Epithelial cell of proximal tubule (primary cell): ENCODE measurements around the gene SIM1. TPM values are rescaled to one million over a fixed set of nuclear protein-coding genes. Genes with fewer than 3 reads are reported as not detected.

Source experiments
- DNase-seq: peaks from one replicate; pipeline ENCODE4 v3.0.0-alpha.2; 2011; ENCODE audit warnings: low read depth
- H3K4me3 ChIP-seq: 2 replicates; pipeline ENCODE4 v1.5.1; 2011; ENCODE audit warnings: low read depth, mild to moderate bottlenecking, low read length
- total RNA-seq: library from RNA; depleted of rRNA; stranded (reverse); fragments of >200 nt; gene quantifications from 2 replicates; pipeline ENCODE4 v1.2.3, GENCODE V29; 2015
- TF ChIP-seq, protein P1 (sequence below): conservative IDR thresholded peaks from 2 replicates; pipeline ENCODE4 v1.5.1; 2012; ENCODE audit warnings: low read depth, mild to moderate bottlenecking, low read length

SIM1 gene
- total RNA-seq, 1 donor from 2014 or later = 9.5 TPM

DNA sequence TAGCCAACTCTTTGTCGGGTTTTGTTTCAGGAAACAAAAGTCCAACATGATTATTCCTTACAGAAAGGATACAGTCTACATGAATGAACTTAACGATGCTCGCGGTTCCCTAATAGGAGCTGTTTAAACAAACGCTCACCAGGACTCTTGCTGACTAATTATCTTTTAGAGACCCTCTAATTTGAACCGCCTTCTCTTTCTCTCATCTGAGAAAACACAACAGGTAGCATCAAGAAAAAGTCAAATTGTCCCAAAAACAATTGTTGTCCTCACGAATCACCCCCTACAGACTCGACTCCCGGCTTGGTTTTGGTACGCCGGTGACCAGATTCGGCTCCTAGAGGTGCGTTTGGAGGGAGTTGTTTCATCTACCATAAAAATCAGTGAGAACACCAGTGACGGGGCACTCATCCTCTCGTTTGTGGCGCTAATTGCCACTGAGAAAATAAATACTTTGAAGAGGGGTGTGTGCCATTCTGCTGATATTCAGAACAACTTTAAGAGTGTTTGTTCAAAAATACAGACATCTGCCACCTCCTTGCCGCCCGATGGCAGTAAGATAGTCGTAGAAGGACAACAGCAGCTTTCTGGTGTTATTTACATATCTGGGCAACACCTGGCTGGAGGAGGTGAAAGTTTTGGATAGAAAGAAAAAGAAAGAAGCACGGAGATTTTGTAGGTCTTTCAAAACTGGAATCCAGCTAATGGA lies 1.1 kb upstream of the SIM1 start:
- peak overlapping the region; percentile 69 for H3K4me3 ChIP-seq
- TF ChIP-seq, protein P1, sequence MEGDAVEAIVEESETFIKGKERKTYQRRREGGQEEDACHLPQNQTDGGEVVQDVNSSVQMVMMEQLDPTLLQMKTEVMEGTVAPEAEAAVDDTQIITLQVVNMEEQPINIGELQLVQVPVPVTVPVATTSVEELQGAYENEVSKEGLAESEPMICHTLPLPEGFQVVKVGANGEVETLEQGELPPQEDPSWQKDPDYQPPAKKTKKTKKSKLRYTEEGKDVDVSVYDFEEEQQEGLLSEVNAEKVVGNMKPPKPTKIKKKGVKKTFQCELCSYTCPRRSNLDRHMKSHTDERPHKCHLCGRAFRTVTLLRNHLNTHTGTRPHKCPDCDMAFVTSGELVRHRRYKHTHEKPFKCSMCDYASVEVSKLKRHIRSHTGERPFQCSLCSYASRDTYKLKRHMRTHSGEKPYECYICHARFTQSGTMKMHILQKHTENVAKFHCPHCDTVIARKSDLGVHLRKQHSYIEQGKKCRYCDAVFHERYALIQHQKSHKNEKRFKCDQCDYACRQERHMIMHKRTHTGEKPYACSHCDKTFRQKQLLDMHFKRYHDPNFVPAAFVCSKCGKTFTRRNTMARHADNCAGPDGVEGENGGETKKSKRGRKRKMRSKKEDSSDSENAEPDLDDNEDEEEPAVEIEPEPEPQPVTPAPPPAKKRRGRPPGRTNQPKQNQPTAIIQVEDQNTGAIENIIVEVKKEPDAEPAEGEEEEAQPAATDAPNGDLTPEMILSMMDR = no peak
- no peak for DNase-seq

DNA sequence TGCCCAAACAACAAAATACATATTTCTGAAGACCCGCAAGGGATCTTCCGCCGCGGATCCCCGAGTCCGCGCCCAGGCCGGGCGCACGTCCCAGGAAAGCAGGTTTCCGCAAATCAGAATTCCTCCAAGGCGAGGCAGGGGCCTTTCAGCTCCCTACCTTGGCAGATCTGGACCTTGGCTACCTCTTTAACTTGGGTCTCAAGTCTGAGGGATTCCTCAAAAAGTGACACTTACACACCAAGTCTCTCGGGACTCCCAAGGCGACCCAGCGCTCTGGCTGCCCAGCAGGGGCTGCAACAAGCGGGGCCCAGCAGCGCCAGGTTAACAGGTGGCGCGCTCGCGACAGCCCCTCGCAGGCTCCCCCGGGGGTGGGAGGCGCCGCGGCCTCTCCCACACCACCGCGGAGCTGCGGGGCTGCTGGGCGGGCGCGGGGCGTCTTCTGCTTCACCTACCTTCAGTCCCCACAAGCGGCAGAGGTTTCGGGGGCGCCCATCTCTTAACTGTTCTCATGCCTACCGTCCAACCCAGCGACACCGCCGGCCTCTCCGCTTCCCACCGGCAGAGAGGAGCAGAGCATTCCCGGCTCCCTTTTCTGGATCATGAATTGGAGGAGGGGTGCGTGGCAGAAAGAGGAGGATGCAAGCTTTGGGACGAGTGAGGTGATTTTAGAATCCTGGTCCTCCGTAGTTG lies 414 bp downstream of the SIM1 start:
- TF ChIP-seq, protein P1 = no peak
- H3K4me3 ChIP-seq = peak overlapping the region; percentile 69
- DNase-seq = no peak

DNA sequence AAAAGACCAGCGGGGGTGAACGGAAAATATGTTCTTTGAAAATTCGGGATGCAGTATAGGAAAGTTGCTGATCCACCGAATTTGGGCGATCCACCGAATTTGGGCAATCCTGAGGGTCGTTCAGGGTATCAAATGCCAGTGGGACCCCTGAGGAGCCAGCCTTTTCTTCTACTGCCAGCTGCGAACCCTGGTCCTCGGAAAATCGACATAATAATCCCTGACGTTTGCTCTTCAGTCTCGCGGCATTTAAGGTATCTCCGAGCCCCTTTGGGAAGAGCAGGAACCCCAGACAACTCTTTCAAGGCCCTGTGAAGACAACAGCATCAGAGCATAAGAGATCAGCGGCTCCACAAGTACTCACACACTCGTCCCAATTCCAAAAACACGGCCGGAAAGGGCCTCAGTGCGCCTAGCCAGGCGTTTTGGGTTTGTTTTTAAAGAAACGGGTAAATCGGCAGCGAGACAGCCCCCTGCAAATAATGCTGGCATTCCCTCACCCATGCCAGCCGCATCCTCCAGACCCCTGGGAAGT lies 1.0 kb downstream of the SIM1 start:
- peak overlapping the region; percentile 69 for H3K4me3 ChIP-seq
- DNase-seq = no peak
- TF ChIP-seq, protein P1 = no peak

DNA sequence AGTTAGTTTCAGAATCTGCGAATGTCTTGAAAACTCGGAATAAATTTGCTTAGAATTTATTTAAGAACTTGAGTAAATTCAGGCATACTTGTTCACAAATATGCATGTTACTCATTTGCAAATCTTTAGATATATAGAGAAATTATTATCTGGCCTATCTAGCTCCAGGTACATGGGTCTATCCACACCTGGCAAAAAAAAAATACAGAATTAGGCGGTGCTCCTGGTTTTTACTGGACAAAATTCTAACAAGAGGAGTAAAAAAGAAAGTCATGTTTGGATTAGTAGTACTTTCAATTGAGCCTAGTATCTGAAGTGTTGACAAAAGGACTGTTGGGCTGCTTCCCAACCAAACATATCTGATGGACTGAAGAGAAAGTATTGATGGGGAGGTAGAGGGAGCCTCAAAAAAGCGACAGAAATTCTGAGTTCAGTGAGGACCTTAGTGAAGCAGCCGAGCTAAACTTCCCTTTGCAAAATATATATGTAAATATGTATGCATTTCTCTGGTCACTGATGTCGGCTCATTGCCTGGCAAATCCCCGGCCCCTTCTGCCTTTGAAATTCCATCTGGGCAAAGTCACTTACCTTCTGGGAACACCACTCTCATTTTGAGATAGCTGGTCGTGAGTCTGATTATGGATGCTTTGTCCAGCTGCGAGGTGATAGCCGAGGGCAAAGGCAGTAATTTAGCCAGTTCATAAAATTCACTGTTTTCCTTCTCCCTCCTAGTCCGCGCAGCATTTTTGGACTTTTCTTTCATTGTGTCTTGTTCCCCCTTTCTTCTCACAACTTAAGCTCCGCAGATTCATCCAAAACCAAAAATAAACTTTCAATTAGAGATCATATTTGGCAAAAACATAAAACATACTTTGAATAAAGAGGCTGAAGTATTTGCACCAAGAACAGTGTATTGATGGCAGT lies 1.8 kb downstream of the SIM1 start:
- DNase-seq = no peak
- TF ChIP-seq, protein P1 = no peak
- H3K4me3 ChIP-seq = peak overlapping the region; percentile 69

DNA sequence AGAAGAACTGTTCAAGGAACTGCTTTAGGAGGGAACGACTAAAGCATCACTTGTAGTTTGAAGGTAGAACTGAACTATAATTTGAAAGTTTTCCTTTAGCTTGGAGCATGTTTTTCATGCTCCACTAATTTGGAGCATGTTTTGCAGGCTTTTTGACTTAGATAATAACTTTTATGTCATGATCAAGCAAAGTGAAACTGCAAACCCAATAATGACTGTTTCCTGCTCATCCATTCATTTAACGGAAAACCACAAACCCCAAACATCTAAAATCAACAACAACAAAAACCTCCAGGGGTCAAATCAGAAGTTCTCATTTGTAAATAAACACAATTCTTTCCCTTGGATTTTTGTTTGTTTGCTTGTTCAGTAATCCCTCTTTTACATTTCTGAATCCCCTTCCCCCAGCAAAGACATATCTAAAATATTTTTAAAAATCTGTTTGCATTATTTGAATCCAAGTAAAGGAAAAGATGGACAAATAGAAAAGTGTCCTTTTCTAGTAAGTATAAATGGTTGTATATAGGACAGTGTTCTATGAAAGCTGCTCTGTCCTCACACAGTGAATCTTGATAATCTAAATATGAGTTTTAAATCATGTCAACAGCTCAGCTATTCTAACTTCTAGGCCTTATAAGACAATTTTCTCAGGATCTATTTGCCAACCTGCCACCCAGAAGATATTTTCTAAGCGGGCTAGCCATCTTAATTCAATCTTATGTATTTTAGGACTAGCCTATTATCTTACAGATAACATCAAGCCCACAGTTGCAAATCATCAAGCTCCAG lies 2.6 kb downstream of the SIM1 start:
- H3K4me3 ChIP-seq = peak overlapping the region; percentile 69
- TF ChIP-seq, protein P1 = no peak
- DNase-seq = no peak

DNA sequence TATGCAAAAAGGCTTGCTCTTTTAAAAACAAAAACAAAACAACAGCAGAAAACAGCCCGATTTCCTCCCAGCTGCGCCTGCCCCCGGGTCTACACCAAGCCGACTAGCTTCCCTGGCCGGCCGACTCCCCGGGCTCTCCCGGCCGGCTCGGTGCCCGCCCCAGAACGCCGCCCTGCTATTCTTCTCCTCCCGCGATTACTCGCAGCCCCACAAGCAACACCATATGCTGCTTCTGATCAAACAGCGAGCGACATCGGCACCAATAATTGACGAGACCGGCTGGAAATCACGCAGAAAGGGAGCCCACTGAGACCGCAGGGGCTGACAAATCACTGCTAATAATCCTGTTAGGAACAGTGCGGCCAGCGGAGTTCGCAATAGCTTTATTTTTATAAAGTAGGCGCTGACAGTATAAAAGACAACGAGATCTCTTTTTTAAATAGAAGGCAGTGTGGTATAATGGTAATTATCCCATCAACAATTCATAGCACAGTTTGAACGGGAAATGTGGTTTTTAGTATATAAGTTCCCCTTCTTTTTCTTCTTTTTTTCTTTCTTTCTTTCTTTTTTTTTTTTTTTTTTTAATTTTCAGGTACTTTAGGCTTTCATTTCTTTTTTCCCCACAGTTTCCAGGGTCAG lies 3.3 kb downstream of the SIM1 start:
- no peak for DNase-seq
- H3K4me3 ChIP-seq = peak overlapping the region; percentile 69
- TF ChIP-seq, protein P1 = no peak
